ENCODE measurements around the gene PHRF1.

Gene PHRF1

DNA sequence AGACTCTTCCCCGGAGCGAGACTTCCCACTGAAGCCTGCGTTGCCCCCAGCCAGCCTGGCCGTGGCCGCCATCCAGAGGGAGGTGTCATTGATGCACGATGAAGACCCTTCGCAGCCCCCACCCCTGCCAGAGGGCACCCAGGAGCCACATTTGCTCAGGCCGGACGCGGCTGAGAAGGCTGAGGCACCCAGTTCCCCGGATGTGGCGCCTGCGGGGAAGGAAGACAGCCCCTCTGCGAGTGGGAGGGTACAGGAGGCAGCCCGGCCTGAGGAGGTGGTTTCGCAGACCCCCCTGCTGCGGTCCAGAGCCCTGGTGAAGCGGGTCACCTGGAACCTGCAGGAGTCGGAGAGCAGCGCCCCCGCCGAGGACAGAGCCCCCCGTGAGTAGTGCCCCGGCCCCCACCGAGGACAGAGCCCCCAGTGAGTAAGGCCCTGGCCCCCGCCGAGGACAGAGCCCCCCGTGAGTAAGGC is 33.1 kb downstream of the PHRF1 start:
- H3K9me3 Mint-ChIP-seq = no peaks in the 10 kb centered on the region
- H3K27ac Mint-ChIP-seq = no peak overlapping the region
- no peaks in the 10 kb centered on the region for H3K27me3 Mint-ChIP-seq
- peaks cover 3% of the 10 kb centered on the region for H3K36me3 Mint-ChIP-seq
- H3K4me3 Mint-ChIP-seq = no peak overlapping the region
- peaks cover 10% of the 10 kb centered on the region for H3K4me1 Mint-ChIP-seq

GRCh38 chr11:610146-610801 is 34.0 kb downstream of the PHRF1 start:
- peak overlapping the region; percentile 31 for H3K27ac Mint-ChIP-seq
- H3K9me3 Mint-ChIP-seq = no peaks in the 10 kb centered on the region
- H3K4me1 Mint-ChIP-seq = peaks cover 12% of the 10 kb centered on the region
- no peaks in the 10 kb centered on the region for H3K27me3 Mint-ChIP-seq
- no peak overlapping the region for H3K4me3 Mint-ChIP-seq
- no peaks in the 10 kb centered on the region for H3K36me3 Mint-ChIP-seq

DNA sequence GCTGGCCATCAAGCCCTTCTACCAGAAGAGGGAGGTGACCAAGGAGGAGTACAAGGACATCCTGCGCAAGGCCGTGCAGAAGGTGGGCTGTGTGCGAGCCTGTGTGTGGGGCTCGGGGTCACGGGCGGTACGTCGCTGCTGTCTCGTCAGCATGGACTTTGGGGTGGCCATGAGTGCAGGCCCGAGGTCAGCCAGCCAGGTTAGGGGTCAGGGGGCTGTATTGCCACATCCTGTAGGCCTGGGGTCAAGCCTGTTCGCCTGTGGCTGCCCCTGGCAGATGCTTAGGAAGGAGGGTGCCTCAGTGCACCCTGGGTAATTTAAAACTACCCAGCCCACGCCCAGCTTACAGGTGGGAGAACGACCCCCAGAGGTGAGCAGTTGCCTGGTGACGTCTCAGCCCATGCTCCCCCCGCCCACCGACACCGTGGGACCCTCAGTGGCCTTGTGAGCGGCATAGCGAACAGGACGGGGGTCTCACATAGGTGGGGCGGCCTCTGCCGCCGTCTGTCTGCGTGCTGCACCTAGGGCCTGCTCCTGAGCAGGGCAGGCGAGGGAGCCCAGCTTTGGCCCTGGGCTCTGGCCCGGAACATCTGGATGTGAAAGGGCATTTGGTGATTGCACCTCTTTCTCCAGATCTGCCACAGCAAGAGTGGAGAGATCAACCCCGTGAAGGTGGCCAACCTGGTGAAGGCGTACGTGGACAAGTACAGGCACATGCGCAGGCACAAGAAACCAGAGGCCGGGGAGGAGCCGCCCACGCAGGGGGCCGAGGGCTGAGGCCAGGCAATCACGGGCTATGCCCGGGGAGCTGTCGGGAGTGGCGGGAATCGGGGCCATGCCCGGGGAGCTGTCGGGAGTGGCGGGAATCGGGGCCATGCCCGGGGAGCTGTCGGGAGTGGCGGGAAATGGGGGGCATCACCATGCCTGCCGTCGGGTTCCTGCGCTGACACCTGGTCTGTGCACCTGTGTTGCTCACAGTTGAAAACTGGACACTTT is 35.0 kb downstream of the PHRF1 start:
- Mint-ChIP-seq H3K36me3 (no peaks in the 10 kb centered on the region), H3K27ac (peak overlapping the region; percentile 31), H3K27me3 (no peaks in the 10 kb centered on the region), H3K4me3 (no peak overlapping the region), H3K9me3 (no peaks in the 10 kb centered on the region), H3K4me1 (peaks cover 12% of the 10 kb centered on the region)

DNA sequence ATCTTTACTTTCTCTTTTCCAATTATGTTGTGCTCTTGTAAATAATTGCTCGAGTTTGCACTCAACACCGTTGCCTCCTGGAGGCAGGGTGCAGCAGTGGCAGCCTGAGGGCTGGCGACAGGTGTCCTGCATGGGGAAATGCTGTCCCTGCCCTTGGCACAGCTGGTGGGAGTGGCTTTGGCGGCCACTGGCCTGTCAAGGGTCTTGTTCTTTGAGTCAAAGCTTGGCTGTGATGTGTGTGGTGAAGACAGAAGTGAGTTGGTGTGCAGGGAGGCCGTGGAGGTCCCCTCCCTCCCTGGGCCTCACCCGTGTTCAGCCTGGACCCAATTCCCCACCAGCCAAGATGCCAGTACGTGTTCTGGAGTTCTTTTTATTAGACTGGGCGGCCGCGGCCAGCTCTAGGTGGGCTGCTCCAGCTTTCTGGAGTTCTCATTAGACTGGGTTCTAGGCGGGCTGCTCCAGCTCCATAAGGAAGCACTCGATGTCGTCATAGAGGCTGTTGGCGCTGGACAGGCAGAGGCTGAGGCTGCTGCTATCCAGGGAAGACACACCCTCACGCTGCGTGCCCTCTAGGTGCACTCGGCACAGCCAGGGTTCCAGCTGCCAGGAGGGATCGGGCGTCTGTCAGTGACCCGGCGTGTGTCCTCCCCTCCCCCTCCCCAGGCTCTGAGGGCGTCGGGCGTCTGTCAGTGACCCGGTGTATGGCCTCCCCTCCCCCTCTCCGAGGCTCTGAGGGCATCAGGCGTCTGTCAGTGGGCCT is 36.1 kb downstream of the PHRF1 start:
- no peaks in the 10 kb centered on the region for H3K27me3 Mint-ChIP-seq
- peak overlapping the region; percentile 55 for H3K4me3 Mint-ChIP-seq
- H3K27ac Mint-ChIP-seq = peak overlapping the region; percentile 81
- H3K36me3 Mint-ChIP-seq = no peaks in the 10 kb centered on the region
- H3K9me3 Mint-ChIP-seq = no peaks in the 10 kb centered on the region
- peaks cover 12% of the 10 kb centered on the region for H3K4me1 Mint-ChIP-seq

DNA sequence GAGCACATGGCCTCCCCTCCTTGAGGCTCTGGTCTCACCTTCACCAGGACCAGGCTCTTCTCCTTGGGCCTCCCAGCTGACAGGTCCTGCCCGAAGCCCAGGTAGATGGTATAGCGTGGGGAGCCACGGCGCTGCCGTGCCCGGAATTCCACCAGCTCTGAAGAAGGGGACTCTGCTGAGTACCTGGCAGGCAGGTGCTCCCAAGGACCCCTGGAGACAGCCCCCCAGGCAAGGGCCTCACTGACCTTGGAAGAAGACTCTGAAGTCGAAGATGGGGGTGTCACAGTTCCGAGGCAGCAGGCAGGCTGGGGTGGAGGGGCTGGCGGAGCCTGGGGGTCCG is 36.7 kb downstream of the PHRF1 start:
- Mint-ChIP-seq H3K9me3 (no peaks in the 10 kb centered on the region), H3K4me3 (no peak overlapping the region), H3K27me3 (no peaks in the 10 kb centered on the region), H3K36me3 (no peaks in the 10 kb centered on the region), H3K4me1 (peaks cover 12% of the 10 kb centered on the region), H3K27ac (no peak overlapping the region)

DNA sequence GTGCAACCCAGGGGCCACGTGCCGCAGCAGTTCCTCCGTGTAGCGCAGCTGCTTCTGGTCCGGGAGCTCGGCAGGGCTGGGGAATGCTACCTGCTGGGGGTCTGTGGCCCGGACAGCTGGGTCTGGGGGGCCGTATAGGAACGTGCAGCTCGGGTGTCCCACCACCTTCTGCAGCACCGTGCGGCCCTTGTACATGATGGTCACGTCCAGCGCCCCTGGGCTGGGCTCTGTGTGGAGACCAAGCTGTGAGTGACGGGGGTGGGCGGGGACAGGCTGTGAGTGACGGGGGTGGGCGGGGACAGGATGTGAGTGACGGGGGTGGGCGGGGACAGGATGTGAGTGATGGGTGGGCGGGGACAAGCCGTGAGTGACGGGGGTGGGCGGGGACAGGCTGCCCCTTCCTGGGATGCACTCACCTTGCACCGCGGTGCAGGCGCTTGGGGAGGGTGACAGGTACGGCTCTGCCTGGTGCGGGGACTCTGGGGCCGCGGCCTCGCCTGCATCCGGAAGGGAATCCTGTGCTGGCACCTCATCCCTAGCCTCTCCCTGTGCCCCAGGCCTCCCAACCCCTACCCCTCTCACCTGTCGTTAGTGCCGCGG is 37.2 kb downstream of the PHRF1 start:
- no peaks in the 10 kb centered on the region for H3K36me3 Mint-ChIP-seq

GRCh38 chr11:614021-614622 is 37.9 kb downstream of the PHRF1 start:
- Mint-ChIP-seq H3K9me3 (no peaks in the 10 kb centered on the region), H3K4me1 (peaks cover 12% of the 10 kb centered on the region), H3K36me3 (no peaks in the 10 kb centered on the region), H3K4me3 (peak overlapping the region; percentile 70), H3K27ac (no peak overlapping the region), H3K27me3 (no peaks in the 10 kb centered on the region)

More for the DNA sequence above, 37.2 kb downstream of the PHRF1 start:
- Mint-ChIP-seq H3K27ac (no peak overlapping the region), H3K4me1 (peaks cover 12% of the 10 kb centered on the region), H3K4me3 (no peak overlapping the region), H3K9me3 (no peaks in the 10 kb centered on the region), H3K27me3 (no peaks in the 10 kb centered on the region)

- peak overlapping the region; percentile 83 for H3K4me3 Mint-ChIP-seq
- H3K27me3 Mint-ChIP-seq = no peaks in the 10 kb centered on the region
- H3K9me3 Mint-ChIP-seq = no peaks in the 10 kb centered on the region
- H3K4me1 Mint-ChIP-seq = peaks cover 12% of the 10 kb centered on the region
- peak overlapping the region; percentile 41 for H3K27ac Mint-ChIP-seq
- no peaks in the 10 kb centered on the region for H3K36me3 Mint-ChIP-seq
Measured at GRCh38 chr11:614623-615503, 38.6 kb downstream of the PHRF1 start.

GRCh38 chr11:615504-616319 is 39.4 kb downstream of the PHRF1 start, which contains the start of gene IRF7:
TSS of gene IRF7 (minus strand) at chr11:615950. CDS start at chr11:615364, 586 bp downstream.
- H3K9me3 Mint-ChIP-seq = no peaks in the 10 kb centered on the region
- H3K36me3 Mint-ChIP-seq = no peaks in the 10 kb centered on the region
- peaks cover 12% of the 10 kb centered on the region for H3K4me1 Mint-ChIP-seq
- peak within 1 kb of the TSS; percentile 83 for H3K4me3 Mint-ChIP-seq
- H3K27me3 Mint-ChIP-seq = no peaks in the 10 kb centered on the region
- peak within 1 kb of the TSS; percentile 83 for H3K27ac Mint-ChIP-seq

DNA sequence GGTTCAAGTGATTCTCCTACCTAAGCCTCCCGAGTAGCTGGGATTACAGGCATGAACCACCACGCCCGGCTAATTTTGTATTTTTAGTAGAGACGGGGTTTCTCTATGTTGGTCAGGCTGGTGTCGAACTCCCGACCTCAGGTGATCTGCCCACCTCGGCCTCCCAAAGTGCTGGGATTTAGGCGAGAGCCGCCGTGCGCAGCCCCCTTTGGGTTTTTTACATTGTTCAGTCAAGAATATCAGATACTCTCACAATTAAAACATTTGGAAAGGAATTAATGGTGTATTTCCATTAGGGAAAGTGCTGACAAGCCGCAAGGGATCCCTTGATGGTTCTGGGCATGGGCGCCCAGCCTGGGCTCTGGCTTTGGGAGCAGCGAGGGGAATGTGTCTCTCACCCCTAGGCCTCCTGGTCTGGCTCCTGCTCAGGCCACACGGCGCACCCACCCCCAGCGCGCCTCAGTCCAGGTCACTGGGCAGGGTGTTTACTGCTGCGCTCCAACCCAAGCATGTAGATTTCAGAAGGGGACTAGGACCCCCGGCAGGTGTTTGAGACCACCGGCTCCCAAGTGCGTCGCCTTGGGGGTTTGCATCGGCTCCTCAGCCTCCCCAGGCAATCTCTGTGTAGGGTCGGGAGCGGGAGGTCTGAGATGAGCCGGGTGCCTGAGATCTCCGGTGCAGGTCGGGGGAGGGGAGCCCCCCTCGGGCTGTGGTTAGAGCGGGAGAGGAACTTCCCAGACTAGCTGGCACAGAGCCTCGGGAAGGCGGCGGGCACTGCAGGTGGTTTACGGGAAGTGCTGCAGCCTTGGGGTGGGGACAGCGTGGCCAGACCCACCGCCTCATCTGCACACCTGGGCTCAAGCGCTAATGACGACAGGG is 40.3 kb downstream of the PHRF1 start:
- no peaks in the 10 kb centered on the region for H3K36me3 Mint-ChIP-seq

DNA sequence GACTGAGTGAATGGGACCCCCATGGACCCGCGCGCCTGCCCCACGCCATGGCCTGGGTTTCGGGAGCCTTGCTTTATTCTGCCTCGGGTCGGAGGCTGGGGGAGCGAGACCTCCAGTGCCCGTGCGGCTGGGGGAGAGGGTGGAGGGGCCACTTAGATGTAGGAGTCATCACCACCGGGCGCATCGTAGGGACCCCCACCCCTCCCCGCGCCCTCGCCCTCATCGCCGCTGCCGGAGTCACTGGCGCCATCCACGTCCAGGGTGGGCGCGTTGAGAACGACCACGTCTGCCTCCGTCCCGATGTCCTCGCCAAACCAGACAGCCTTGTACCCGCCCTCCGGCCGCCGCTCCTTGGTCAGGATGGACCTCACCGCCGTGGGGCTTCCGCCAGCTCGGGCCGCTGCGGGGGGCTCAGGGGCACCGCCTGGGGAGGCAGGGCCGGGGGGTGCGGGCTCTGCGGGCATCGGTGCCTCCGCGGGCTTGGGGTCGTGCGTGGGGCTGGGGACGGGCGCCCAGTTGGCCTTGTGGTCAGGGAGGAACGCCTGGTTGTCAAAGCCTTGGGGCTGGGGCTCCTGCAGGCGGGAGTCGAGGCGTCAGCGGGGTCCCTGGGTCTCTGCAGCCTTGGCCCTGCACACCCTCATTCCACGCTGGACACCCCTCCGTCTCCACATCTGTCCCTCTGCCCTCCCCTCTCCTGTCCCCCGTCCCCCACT is 41.1 kb downstream of the PHRF1 start:
- Mint-ChIP-seq H3K36me3 (no peaks in the 10 kb centered on the region), H3K27me3 (no peaks in the 10 kb centered on the region), H3K27ac (no peak overlapping the region), H3K4me1 (peaks cover 8% of the 10 kb centered on the region), H3K9me3 (no peaks in the 10 kb centered on the region), H3K4me3 (no peak overlapping the region)

More for the DNA sequence above, 40.3 kb downstream of the PHRF1 start:
- H3K9me3 Mint-ChIP-seq = no peaks in the 10 kb centered on the region
- peak overlapping the region; percentile 83 for H3K4me3 Mint-ChIP-seq
- no peak overlapping the region for H3K27ac Mint-ChIP-seq
- peaks cover 12% of the 10 kb centered on the region for H3K4me1 Mint-ChIP-seq
- no peaks in the 10 kb centered on the region for H3K27me3 Mint-ChIP-seq
